HG03108 (cell line): ENCODE measurements around the gene TNS3.

Experiments used
- ATAC-seq: cut with Tn5 transposase; IDR thresholded peaks from one replicate; pipeline ENCODE4 v1.9.1; 2021; ENCODE audit warnings: moderate library complexity; ENCODE audit not compliant: unreplicated experiment

TNS3 gene

GRCh38 chr7:47438411-47439029 is 143.4 kb downstream of the TNS3 start:
- no peak for ATAC-seq

GRCh38 chr7:47435889-47436312 is 146.0 kb downstream of the TNS3 start:
- no peak for ATAC-seq

GRCh38 chr7:47433564-47433895 is 148.4 kb downstream of the TNS3 start:
- ATAC-seq = no peak

GRCh38 chr7:47432671-47433563 is 149.0 kb downstream of the TNS3 start:
- no peak for ATAC-seq

GRCh38 chr7:47430422-47430821 is 151.5 kb downstream of the TNS3 start:
- no peak for ATAC-seq

- no peak for ATAC-seq
These were observed 153.0 kb downstream of the TNS3 start for GRCh38 chr7:47428768-47429472.

DNA sequence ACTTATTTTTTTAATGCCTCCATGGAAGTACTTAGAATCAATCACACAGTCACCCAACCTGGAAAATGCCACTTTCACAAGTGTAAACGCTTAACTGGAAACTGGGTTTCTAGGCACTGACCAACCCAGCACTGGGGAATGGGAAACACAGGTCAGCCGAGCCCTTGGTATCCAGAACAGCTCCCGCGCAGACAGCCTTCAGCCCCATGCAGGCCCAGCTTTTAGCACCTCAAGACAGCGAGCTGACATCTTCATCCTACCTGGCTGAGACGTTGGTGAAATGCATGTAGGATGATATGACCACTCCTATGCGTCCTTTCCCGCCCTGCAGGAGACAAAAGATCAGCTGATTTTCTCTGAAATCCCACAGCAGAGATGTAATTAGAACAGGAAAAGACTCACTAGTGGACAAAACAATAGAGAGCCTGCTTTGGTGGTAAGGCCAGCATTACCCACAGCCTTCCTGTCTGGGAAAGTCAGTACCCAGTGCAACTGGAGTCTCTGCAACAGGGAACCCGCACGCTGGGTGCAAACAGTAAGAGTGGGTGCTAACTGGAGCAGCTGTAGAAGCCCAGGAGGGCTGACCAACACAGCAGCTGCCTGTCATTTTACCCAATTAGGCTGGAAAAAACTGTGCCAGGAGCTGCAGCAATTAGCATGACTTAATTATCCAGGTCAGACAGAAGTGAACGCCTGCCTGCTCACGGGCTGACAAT is 153.7 kb downstream of the TNS3 start:
- ATAC-seq = no peak

GRCh38 chr7:47427051-47427643 is 154.8 kb downstream of the TNS3 start:
- no peak for ATAC-seq

GRCh38 chr7:47424523-47424922 is 157.4 kb downstream of the TNS3 start:
- no peak for ATAC-seq

- ATAC-seq = no peak
These were observed 158.7 kb downstream of the TNS3 start for GRCh38 chr7:47423196-47423595.

DNA sequence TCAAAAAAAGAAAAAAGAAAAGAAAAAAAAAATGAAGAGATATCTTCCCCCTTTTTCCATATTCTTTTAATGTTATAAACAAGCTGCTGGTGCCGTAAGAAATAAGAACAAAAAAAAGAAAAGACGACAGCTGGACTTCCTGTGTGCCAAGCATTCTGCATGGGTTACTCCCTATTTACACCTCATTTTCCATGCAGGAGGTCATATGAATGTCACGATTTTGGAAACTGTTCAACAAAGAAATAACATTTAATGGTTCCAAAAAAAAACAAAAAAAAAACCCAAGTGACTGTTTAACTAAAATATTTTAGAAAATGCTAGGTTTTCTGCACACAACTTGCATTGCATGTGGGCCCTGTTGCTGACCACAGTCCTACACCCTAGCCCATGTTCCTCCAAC is 159.3 kb downstream of the TNS3 start:
- no peak for ATAC-seq

GRCh38 chr7:47421456-47421855 is 160.5 kb downstream of the TNS3 start:
- ATAC-seq = no peak

GRCh38 chr7:47420122-47420780 is 161.7 kb downstream of the TNS3 start:
- ATAC-seq = no peak

GRCh38 chr7:47419471-47419870 is 162.4 kb downstream of the TNS3 start:
- ATAC-seq = no peak

DNA sequence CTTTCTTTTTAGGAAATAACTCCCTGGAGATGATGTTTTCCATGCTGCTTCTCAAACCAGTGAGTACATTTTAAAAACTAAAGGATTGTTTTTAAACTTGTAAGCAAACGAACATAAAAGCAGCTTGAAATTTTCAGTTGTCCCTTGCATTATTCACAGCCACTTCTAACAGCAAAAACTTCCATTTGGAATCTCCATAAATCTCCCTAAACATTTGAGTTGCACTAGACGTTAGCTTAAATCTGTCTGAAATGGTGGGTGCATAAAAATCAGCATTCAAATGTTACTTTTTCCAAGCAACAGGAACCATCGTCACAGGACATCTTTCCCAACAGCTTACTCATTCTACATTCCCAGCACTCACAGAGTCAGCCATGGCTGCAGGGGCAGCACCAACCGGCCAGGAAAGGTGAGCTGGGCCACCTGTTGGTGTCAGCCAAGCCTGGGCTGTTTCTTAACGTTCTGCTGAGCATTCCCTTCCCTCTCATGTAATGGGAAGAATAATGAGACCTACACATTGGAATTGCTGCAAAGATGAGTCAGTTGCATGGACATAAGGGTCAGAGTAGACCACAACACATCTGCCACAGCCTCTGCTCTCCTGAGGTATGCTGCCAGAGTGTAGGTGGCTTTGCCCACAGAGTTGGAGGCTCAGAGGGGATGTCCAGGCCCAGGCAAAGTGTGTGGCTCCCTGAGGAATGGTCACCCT is 163.2 kb downstream of the TNS3 start:
- ATAC-seq = no peak

GRCh38 chr7:47416492-47417480 is 165.1 kb downstream of the TNS3 start:
- no peak for ATAC-seq

DNA sequence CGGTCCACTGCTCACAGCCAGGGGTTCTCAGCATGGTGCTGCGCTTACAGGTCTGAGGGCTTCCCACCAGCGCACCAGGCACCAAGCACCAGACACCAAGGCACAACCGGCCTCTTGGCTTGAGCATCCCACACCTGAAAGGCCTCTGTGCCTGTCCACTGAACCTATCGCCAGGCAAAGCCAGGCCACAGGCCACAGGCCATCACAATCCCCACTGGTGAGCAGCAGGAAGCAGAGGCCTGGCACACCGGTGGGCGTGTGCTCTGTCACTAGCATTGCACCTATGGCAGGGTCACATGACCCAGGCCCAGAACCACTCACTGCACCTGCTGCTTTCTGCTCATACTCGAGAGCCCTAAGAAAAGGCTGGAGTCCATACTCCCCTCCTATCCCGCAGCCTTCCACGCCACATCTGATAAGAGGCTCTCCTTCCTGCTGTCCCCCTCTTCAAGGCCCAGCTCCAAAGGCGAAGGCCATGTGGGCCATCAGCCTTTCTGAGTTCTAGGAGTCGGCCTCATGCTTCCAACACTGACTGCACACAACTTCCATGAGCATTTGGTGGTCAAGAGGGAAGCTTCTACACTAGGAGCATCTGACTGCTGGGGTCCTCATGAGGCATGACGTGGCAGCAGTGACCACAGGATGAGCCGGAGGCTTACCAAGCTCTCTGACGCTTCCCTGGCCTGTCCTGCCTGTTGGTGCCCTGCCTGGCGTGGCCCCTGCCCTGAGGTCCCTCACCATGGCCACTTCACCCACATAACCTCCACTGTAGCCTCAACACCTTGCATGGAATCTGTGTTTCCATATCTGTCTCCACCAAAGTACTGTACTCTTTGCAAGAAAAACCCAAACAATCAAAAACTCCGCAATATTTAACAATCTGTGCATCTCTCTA is 166.3 kb downstream of the TNS3 start:
- no peak for ATAC-seq
